Ishikawa (cell line): ENCODE data around the gene HBM.

Experiments
- CEBPB ChIP-seq: IDR thresholded peaks from 2 replicates; pipeline ENCODE4 v1.6.1; 2012
- TF ChIP-seq, protein P1 (sequence below): IDR thresholded peaks from 2 replicates; pipeline ENCODE4 v1.6.1; 2012; ENCODE audit warnings: low read depth, mild to moderate bottlenecking
- TF ChIP-seq, protein P2 (sequence below): IDR thresholded peaks from 2 replicates; pipeline ENCODE4 v1.6.1; 2012

DNA sequence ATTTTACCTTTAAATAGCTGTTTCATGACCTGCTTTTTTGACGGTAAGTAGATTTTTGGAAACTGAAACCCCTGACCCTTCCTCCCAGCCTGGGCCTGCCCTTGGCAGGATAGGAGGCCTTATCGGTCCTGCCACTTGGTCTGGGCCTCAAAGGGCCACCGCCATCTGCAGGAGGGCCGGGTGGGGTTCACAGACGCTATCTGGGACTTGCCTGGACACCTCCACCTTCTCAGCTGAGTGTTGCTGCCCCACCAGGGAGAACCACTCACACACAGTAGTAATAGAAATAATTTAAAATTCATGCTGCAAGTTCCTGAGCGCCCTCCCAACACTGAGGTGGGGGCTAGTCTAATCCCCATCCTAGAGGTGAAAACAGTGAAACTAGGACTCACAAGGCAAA, 22.7 kb upstream of the HBM start:
- TF ChIP-seq, protein P1, sequence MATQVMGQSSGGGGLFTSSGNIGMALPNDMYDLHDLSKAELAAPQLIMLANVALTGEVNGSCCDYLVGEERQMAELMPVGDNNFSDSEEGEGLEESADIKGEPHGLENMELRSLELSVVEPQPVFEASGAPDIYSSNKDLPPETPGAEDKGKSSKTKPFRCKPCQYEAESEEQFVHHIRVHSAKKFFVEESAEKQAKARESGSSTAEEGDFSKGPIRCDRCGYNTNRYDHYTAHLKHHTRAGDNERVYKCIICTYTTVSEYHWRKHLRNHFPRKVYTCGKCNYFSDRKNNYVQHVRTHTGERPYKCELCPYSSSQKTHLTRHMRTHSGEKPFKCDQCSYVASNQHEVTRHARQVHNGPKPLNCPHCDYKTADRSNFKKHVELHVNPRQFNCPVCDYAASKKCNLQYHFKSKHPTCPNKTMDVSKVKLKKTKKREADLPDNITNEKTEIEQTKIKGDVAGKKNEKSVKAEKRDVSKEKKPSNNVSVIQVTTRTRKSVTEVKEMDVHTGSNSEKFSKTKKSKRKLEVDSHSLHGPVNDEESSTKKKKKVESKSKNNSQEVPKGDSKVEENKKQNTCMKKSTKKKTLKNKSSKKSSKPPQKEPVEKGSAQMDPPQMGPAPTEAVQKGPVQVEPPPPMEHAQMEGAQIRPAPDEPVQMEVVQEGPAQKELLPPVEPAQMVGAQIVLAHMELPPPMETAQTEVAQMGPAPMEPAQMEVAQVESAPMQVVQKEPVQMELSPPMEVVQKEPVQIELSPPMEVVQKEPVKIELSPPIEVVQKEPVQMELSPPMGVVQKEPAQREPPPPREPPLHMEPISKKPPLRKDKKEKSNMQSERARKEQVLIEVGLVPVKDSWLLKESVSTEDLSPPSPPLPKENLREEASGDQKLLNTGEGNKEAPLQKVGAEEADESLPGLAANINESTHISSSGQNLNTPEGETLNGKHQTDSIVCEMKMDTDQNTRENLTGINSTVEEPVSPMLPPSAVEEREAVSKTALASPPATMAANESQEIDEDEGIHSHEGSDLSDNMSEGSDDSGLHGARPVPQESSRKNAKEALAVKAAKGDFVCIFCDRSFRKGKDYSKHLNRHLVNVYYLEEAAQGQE = no peak
- TF ChIP-seq, protein P2, sequence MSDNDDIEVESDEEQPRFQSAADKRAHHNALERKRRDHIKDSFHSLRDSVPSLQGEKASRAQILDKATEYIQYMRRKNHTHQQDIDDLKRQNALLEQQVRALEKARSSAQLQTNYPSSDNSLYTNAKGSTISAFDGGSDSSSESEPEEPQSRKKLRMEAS = no peak
- no peak for TF ChIP-seq CEBPB
